Measurements from ENCODE around the gene SRBD1.
"Not testable (repeated sequence)": the region's sequence is repeated elsewhere in the genome, so short reads cannot be mapped to it uniquely, and the experiment has no call there.

SRBD1 gene

GRCh38 chr2:45457211-45457945 is 153.7 kb downstream of the SRBD1 start:
- DNase-seq = no peak

GRCh38 chr2:45452866-45453265 is 158.2 kb downstream of the SRBD1 start:
- no peak for DNase-seq

GRCh38 chr2:45450634-45451033 is 160.4 kb downstream of the SRBD1 start:
- DNase-seq = no peak

GRCh38 chr2:45448217-45448616 is 162.8 kb downstream of the SRBD1 start:
- DNase-seq = no peak

GRCh38 chr2:45446016-45446415 is 165.1 kb downstream of the SRBD1 start:
- no peak for DNase-seq

GRCh38 chr2:45445037-45445436 is 166.0 kb downstream of the SRBD1 start:
- no peak for DNase-seq

GRCh38 chr2:45443012-45443411 is 168.1 kb downstream of the SRBD1 start:
- no peak for DNase-seq

- no peak for DNase-seq
Observed at GRCh38 chr2:45442026-45442425, 169.0 kb downstream of the SRBD1 start.

GRCh38 chr2:45441571-45441970 is 169.5 kb downstream of the SRBD1 start:
- DNase-seq = no peak

- DNase-seq = no peak
Observed at GRCh38 chr2:45439788-45440773, 171.0 kb downstream of the SRBD1 start.

- DNase-seq = no peak
Observed at GRCh38 chr2:45438872-45439665, 172.0 kb downstream of the SRBD1 start.

- no peak for DNase-seq
Observed at GRCh38 chr2:45436456-45436855, 174.6 kb downstream of the SRBD1 start.

GRCh38 chr2:45435316-45435715 is 175.8 kb downstream of the SRBD1 start:
- no peak for DNase-seq

GRCh38 chr2:45433363-45433762 is 177.7 kb downstream of the SRBD1 start:
- no peak for DNase-seq

GRCh38 chr2:45432406-45432805 is 178.7 kb downstream of the SRBD1 start:
- DNase-seq = no peak

GRCh38 chr2:45426025-45426424 is 185.0 kb downstream of the SRBD1 start:
- not testable (repeated sequence) for DNase-seq

GRCh38 chr2:45422921-45423320 is 188.1 kb downstream of the SRBD1 start:
- DNase-seq = no peak

- DNase-seq = no peak
Observed at GRCh38 chr2:45418532-45418931, 192.5 kb downstream of the SRBD1 start.

GRCh38 chr2:45415534-45416123 is 195.4 kb downstream of the SRBD1 start:
- no peak for DNase-seq

GRCh38 chr2:45412754-45413379 is 198.2 kb downstream of the SRBD1 start:
- DNase-seq = no peak

- DNase-seq = no peak
Observed at GRCh38 chr2:45409677-45410076, 201.4 kb downstream of the SRBD1 start.

- no peak for DNase-seq
Observed at GRCh38 chr2:45406621-45407020, 204.4 kb downstream of the SRBD1 start.

Data from activated gamma-delta T cell (primary cell).